Measurements from ENCODE around the gene PFAS.

PFAS gene

GRCh38 chr17:8294814-8295316 lies 45.8 kb downstream of the PFAS start:
- Histone ChIP-seq H3K4me1 (ENCODE audit: control insufficient read depth in 1 of 2, insufficient read depth in 1 of 2, low read depth in 1 of 2, low read length in 1 of 2) (peaks cover 27 to 30% of the 10 kb centered on the region in 2 experiments), H3K36me3 (no peaks in the 10 kb centered on the region), H3K4me3 (ENCODE audit: low read depth in 1 of 2, low read length in 1 of 2) (peak overlapping the region; percentile 74 to 89), H3K27ac (peak overlapping the region; percentile 93), H3K9me3 (no peaks in the 10 kb centered on the region), H3K27me3 (no peaks in the 10 kb centered on the region)
- no peak for TF ChIP-seq CTCF (IDR thresholded peaks at IDR 0.05)

- H3K4me1 ChIP-seq (ENCODE audit: control insufficient read depth in 1 of 2, insufficient read depth in 1 of 2, low read depth in 1 of 2, low read length in 1 of 2): peaks cover 12 to 14% of the 10 kb centered on the region in 2 experiments
- H3K9me3 ChIP-seq: no peaks in the 10 kb centered on the region
- no peaks in the 10 kb centered on the region for H3K27me3 ChIP-seq
- H3K27ac ChIP-seq: no peak overlapping the region
- no peak overlapping the region for H3K4me3 ChIP-seq (ENCODE audit: low read depth in 1 of 2, low read length in 1 of 2)
- H3K36me3 ChIP-seq: no peaks in the 10 kb centered on the region
- TF ChIP-seq CTCF (IDR thresholded peaks at IDR 0.05): no peak
Observed at GRCh38 chr17:8300226-8300625, 51.1 kb downstream of the PFAS start.

GRCh38 chr17:8300627-8301242 lies 51.6 kb downstream of the PFAS start:
- no peak overlapping the region for H3K27ac ChIP-seq
- H3K4me1 ChIP-seq (ENCODE audit: control insufficient read depth in 1 of 2, insufficient read depth in 1 of 2, low read depth in 1 of 2, low read length in 1 of 2): peaks cover 10 to 12% of the 10 kb centered on the region in 2 experiments
- no peaks in the 10 kb centered on the region for H3K27me3 ChIP-seq
- H3K4me3 ChIP-seq (ENCODE audit: low read depth in 1 of 2, low read length in 1 of 2): no peak overlapping the region
- H3K9me3 ChIP-seq: no peaks in the 10 kb centered on the region
- no peaks in the 10 kb centered on the region for H3K36me3 ChIP-seq
- TF ChIP-seq CTCF (IDR thresholded peaks at IDR 0.05): peak; percentile 86

GRCh38 chr17:8310601-8311123 lies 61.6 kb downstream of the PFAS start:
- no peaks in the 10 kb centered on the region for H3K9me3 ChIP-seq
- no peak overlapping the region for H3K27ac ChIP-seq
- H3K27me3 ChIP-seq: peaks cover 44% of the 10 kb centered on the region
- no peak for TF ChIP-seq CTCF (IDR thresholded peaks at IDR 0.05)
- no peaks in the 10 kb centered on the region for H3K4me1 ChIP-seq (ENCODE audit: control insufficient read depth in 1 of 2, insufficient read depth in 1 of 2, low read depth in 1 of 2, low read length in 1 of 2)
- no peak overlapping the region for H3K4me3 ChIP-seq (ENCODE audit: low read depth in 1 of 2, low read length in 1 of 2)
- no peaks in the 10 kb centered on the region for H3K36me3 ChIP-seq

- H3K4me1 ChIP-seq (ENCODE audit: control insufficient read depth in 1 of 2, insufficient read depth in 1 of 2, low read depth in 1 of 2, low read length in 1 of 2): no peaks in the 10 kb centered on the region
- peaks cover 50% of the 10 kb centered on the region for H3K27me3 ChIP-seq
- no peak for TF ChIP-seq CTCF (IDR thresholded peaks at IDR 0.05)
- no peaks in the 10 kb centered on the region for H3K9me3 ChIP-seq
- no peak overlapping the region for H3K4me3 ChIP-seq (ENCODE audit: low read depth in 1 of 2, low read length in 1 of 2)
- no peaks in the 10 kb centered on the region for H3K36me3 ChIP-seq
- no peak overlapping the region for H3K27ac ChIP-seq
Observed at GRCh38 chr17:8311131-8311790, 62.2 kb downstream of the PFAS start.

Measured in neutrophil (primary cell).